NCI-H524 treated with DMSO at 0.1 percent for 48 hours (cell line): ENCODE measurements around the gene SETD2.
"Not testable (repeated sequence)": the region's sequence is repeated elsewhere in the genome, so short reads cannot be mapped to it uniquely, and the experiment has no call there.

Experiments
- DNase-seq: peaks from one replicate; lab custom pipeline; 2025; lab: John Stamatoyannopoulos, UW

The SETD2 gene

DNA sequence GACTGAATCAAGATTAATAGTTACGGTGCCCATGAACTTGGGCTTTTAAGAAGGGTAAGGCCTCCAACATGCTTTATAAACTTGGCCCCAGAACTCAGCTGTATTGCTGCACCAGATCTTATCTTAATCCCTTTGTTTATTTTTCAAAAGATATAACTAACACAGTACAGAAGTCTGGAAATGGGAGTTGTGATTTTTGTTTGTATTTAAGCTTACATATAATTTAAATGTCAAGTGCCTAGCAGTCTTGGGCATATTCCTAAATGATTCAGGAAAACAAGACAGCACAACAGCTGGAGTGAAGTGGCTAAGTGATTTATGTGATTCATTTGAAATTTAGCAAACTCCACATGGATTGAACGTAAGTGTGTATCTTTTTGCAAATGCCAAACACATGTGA, 128.3 kb downstream of the SETD2 start:
- DNase-seq, result no peak

DNA sequence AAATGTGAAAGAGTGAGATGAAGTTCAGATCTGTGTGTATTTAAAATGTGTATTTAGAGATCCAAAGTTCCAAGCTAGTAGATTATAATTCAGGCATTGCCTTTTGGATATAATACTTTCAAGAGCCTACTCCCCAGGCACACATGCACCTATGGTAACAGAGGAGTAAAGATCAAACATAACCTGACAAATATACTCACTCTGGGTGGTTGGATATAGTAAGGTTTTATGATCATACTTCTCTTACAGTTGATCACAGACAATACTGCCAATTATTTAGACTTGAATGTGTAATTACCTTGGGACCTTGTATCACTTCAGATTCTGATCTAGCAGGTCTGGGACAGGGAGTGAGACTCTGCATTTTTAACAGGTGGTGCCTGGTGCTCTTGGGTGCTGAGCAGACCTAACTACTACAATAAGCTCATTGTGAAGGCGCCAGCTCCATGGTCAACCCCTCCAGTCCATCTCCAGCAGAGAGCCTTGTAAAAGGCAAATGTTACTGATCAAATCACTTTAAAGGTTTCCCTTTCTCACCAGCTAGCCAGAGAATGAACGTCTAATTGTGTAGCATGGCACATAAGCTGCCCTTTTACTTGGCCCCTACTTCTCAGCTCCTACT, 128.9 kb downstream of the SETD2 start:
- DNase-seq, result no peak

- not testable (repeated sequence) for DNase-seq
These were observed 132.9 kb downstream of the SETD2 start for GRCh38 chr3:47031041-47031440.

- DNase-seq, result no peak
These were observed 135.2 kb downstream of the SETD2 start for GRCh38 chr3:47028667-47029066.

DNA sequence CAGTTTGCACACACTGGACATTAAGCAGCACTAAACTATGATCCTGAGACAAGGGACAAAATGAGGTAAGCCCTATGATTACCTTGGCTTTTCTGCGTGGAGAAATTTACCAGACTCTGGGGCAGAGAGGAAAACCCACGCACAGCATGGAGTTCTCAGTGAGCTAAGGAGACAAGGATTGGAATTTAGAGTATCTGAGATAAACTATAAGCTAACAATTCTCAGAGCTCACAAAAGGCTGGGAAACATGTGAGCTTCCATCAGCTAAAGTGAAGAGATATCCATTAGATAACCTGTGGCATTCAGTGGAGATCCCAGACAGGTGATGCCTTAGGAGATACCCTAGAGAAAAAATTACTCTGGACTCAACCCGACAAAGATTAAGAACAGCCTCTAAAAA, 135.8 kb downstream of the SETD2 start:
- no peak for DNase-seq

DNA sequence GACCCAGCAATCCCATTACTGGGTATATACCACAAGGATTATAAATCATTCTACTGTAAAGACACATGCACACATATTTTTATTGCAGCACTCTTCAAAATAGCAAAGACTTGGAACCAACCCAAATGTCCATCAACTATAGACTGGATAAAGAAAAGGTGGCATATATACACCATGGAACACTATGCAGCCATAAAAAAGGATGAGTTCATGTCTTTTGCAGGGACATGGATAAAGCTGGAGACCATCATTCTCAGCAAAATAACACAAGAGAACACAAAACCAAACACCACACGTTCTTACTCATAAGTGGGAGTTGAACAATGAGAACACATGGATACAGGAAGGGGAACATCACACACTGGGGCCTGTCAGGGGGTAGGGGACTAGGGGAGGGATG, 137.5 kb downstream of the SETD2 start:
- not testable (repeated sequence) for DNase-seq

- DNase-seq, result no peak
These were observed 139.0 kb downstream of the SETD2 start for GRCh38 chr3:47024932-47025331.

- DNase-seq, result no peak
These were observed 141.3 kb downstream of the SETD2 start for GRCh38 chr3:47022641-47023071.

GRCh38 chr3:47020311-47020710, 143.6 kb downstream of the SETD2 start:
- no peak for DNase-seq

- DNase-seq, result no peak
These were observed 144.7 kb downstream of the SETD2 start for GRCh38 chr3:47019201-47019600.

DNA sequence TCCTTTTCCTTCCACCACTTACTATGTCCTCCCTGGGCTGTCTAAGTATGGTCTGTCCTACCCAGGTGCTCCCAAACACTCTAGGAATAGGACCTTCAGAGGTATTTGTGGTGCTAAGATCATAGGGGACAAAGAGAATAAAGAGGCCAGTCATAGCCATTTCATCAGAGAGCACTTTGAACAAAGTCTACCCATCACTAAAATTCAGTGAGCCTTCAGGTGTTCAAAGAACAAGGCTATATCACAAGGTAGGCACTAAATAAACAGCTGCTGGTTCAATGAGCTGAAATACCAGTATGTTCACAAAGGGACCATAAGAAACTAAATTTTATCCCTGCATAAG, 145.7 kb downstream of the SETD2 start:
- DNase-seq, result no peak

DNA sequence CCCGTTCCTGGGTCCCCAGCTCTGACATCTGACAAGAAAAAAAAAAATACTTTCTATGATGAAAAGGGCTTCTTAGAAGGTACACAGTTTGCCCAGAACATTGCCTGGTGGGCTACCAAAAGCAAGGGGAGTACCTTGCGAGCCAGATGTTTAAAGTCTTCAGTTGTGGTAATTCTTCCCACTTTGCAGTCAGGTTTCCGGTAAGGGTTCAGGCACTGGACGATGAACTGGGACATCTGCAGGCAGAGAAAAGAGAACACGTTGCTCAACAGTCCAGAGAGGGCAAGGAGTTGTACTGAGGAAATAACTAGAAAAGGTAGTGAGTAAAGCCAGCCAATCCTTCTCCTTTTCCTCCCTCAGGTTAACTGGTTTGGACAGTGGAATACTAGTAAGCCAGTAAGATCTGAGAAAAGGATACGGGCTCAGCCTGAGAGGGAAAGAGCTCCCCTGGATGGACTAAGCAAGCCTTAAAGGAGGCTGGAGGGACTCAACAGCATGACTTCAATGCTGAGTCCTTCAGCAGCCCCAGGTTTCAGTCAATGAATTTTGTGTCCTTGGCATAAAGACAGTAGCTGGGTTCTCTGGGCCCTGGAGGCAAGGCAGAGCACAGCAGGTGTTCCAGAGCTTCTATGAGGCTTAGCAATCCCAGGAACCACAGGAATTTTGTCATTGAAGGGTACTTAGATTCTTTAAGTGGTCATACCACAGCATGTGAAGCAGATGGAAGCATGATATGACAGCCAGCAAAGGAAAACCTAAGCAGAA, 146.2 kb downstream of the SETD2 start:
- peak; percentile 44 for DNase-seq

- no peak for DNase-seq
These were observed 146.9 kb downstream of the SETD2 start for GRCh38 chr3:47016934-47017435.

- DNase-seq, result no peak
These were observed 147.6 kb downstream of the SETD2 start for GRCh38 chr3:47016086-47016933.

DNA sequence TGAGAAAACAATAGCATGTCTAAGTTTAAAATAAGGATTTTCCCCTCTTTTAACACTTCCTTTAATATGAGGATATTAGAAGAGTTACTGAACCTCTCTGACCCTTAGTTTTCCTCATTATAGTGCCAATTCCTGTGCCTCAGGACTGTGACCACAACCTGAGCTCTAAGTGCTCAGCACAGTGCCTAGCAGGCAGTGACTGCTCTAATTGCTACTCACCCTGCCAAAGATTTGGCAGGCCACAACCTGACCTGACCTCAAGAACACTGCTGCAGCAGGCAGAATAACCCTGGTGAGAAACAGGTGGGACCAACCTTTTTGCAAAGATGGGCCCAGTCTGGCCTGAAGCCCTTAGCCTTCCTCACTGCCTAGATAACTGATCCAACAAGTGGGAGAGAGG, 148.8 kb downstream of the SETD2 start:
- DNase-seq, result no peak

DNA sequence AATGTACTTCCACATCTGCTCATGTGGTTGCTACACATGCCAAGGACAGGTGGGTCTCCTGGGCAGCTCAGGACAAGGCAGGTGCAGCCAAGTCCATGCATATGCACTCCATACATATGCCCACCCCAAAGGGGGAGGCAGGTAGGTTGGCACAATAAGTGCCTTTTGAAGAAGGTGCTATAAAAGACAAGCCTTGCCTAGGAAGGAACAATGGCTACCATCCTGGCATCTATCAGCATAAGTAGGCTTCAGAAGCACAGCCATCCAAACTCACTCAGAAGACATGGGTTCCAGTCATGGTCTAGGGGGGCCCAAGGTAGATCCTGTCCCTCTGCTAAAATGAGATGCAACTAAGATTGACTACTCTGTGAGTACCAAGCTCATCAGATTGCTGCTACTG, 149.9 kb downstream of the SETD2 start:
- no peak for DNase-seq

DNA sequence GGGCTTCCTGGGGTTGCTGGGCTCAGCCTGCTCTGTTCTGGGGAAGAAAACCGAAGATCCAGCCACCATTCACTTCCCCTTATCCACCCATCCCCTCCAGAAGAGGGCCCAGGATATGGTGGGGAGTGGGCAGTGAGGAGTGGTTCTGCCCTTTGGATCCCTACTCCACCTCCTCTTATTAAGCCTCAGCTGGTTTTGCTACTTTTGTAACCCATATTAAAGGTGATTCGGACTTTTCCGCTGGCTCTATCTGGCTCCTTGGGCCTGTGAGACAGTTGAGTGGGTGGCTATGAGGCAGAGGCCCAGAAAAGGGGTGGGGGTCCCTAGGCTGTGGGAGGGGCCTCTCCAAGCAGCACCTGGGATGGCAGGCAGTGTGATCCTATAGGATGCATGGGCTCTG, 150.7 kb downstream of the SETD2 start:
- DNase-seq, result no peak

DNA sequence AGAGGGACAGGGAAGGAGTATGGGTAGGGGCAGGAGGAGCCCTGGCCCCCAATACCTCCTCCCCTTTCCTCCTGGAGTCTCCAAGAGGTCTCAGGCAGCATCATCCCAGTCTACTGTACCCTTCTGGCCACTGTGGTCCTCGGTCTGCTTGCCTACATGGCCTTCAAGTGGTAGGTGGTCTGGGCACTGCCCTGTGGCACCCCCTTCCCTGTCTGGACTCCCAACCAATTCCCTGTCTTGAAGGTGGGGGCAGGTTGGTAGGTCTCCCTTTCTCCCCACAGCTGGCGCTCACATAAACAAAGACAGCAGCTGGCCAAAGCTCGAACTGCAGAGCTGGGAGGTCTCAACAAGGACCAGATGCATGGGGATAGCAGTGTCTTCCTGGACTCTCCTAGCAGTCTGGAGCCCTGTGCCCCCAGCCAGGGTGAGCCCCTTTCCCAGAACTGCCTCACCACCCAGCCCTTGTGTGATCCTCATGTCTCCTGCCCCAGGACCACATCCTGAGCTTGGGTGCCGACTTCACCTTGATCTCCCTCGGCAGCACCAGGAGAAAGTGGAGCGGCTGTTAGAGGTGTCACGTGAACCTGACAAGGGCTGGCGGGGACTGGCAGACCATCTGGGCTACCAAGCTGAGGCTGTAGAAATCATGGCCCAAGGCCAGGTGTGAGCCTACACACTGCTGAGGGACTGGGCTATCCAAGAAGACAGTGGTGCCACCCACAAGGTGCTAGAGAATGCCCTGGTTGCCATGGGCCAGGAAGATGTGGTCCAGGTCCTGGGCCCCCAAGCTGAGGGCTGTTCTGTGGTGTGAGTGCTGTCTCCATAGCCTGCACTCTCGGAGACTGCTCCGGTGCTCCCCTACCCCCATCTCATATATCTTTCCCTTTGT, 151.3 kb downstream of the SETD2 start:
- DNase-seq, result peak; percentile 69

GRCh38 chr3:47011371-47011770, 152.5 kb downstream of the SETD2 start:
- DNase-seq, result no peak

- no peak for DNase-seq
These were observed 153.0 kb downstream of the SETD2 start for GRCh38 chr3:47010910-47011309.

- no peak for DNase-seq
These were observed 153.7 kb downstream of the SETD2 start for GRCh38 chr3:47010111-47010712.
